MM.1S (cell line): ENCODE data around the gene TSC2.

Source experiments
- DNase-seq: peaks from one replicate; pipeline ENCODE4 v3.0.0-alpha.2; 2015
- H2AFZ ChIP-seq: fragments of 300-600 bp; sonication (generic); 2 replicates; pipeline ENCODE4 v1.6.0; 2016; ENCODE audit warnings: antibody characterized with exemption, low read length
- H3F3A ChIP-seq: fragments of 300-600 bp; sonication (generic); 2 replicates; pipeline ENCODE4 v1.6.1; 2016; ENCODE audit warnings: mild to moderate bottlenecking, antibody characterized with exemption, low read length, moderate library complexity, mixed read lengths; ENCODE audit not compliant: insufficient read depth
- H3K27ac ChIP-seq: fragments of 300-600 bp; sonication (generic); 2 replicates; pipeline ENCODE4 v1.5.1; 2016; ENCODE audit warnings: mild to moderate bottlenecking, low read length
- H3K27me3 ChIP-seq: fragments of 300-600 bp; sonication (generic); replicated peaks from 2 replicates; pipeline ENCODE4 v1.6.0; 2016; ENCODE audit warnings: low read length; ENCODE audit not compliant: insufficient read depth
- H3K36me3 ChIP-seq: fragments of 300-600 bp; sonication (generic); replicated peaks from 2 replicates; pipeline ENCODE4 v1.6.1; 2016; ENCODE audit warnings: mild to moderate bottlenecking, low read length, mixed read lengths; ENCODE audit not compliant: insufficient read depth
- H3K4me1 ChIP-seq: fragments of 300-600 bp; sonication (generic); 2 replicates; pipeline ENCODE4 v1.6.1; 2016; ENCODE audit warnings: low read length, mixed read lengths
- H3K4me2 ChIP-seq: fragments of 300-600 bp; sonication (generic); 2 replicates; pipeline ENCODE4 v1.6.0; 2016; ENCODE audit warnings: low read depth, low read length
- H3K4me3 ChIP-seq: fragments of 300-600 bp; sonication (generic); 2 replicates; pipeline ENCODE4 v1.5.1; 2016; ENCODE audit warnings: low read length, mixed read lengths
- H3K79me2 ChIP-seq: fragments of 300-600 bp; sonication (generic); 2 replicates; pipeline ENCODE4 v1.6.1; 2016; ENCODE audit warnings: mixed run types, low read length, mixed read lengths
- H3K9ac ChIP-seq: fragments of 300-600 bp; sonication (generic); 2 replicates; pipeline ENCODE4 v1.6.1; 2016; ENCODE audit warnings: low read length, mixed read lengths
- H3K9me2 ChIP-seq: fragments of 300-600 bp; sonication (generic); replicated peaks from 2 replicates; pipeline ENCODE4 v1.6.1; 2016; ENCODE audit warnings: mild to moderate bottlenecking, low read length, mixed read lengths; ENCODE audit not compliant: insufficient read depth
- H3K9me3 ChIP-seq: fragments of 300-600 bp; sonication (generic); replicated peaks from 2 replicates; pipeline ENCODE4 v1.6.1; 2016; ENCODE audit warnings: mild to moderate bottlenecking, low read length, mixed read lengths; ENCODE audit not compliant: insufficient read depth
- H4K20me1 ChIP-seq: fragments of 300-600 bp; sonication (generic); 2 replicates; pipeline ENCODE4 v1.6.1; 2016; ENCODE audit warnings: mild to moderate bottlenecking, low read length, moderate library complexity, mixed read lengths; ENCODE audit not compliant: insufficient read depth
- CTCF ChIP-seq: fragments of 300-600 bp; sonication (generic); IDR thresholded peaks from 2 replicates; pipeline ENCODE4 v1.5.1; 2016; ENCODE audit warnings: antibody characterized with exemption, low read length, mixed read lengths
- EZH2 ChIP-seq: fragments of 300-600 bp; sonication (generic); optimal IDR thresholded peaks from 2 replicates; pipeline ENCODE3; 2017; ENCODE audit warnings: low read depth, mild to moderate bottlenecking, antibody characterized with exemption, low read length, mixed read lengths
- EZH2phosphoT487 ChIP-seq: fragments of 300-600 bp; sonication (generic); IDR thresholded peaks from 2 replicates; pipeline ENCODE4 v1.6.1; 2018; ENCODE audit warnings: antibody characterized with exemption, low read length

The TSC2 gene

GRCh38 chr16:2040041-2040786 is 7.6 kb upstream of the TSC2 start:
- Histone ChIP-seq H2AFZ (no peak overlapping the region), H3K4me2 (no peak overlapping the region), H3K27ac (no peak overlapping the region), H3F3A (no peaks in the 10 kb centered on the region), H4K20me1 (no peaks in the 10 kb centered on the region), H3K9ac (no peak overlapping the region), H3K4me3 (no peak overlapping the region), H3K9me3 (no peaks in the 10 kb centered on the region), H3K9me2 (no peaks in the 10 kb centered on the region), H3K36me3 (no peaks in the 10 kb centered on the region), H3K79me2 (no peaks in the 10 kb centered on the region), H3K27me3 (peaks cover 14% of the 10 kb centered on the region), H3K4me1 (no peaks in the 10 kb centered on the region)
- TF ChIP-seq EZH2 = no peak
- no peak for TF ChIP-seq CTCF
- no peak for TF ChIP-seq EZH2phosphoT487
- DNase-seq = no peak

GRCh38 chr16:2040787-2041522 is 6.8 kb upstream of the TSC2 start:
- TF ChIP-seq EZH2phosphoT487 = no peak
- TF ChIP-seq CTCF = no peak
- no peak for TF ChIP-seq EZH2

GRCh38 chr16:2042171-2042985 is 5.4 kb upstream of the TSC2 start:
- Histone ChIP-seq H3K27ac (no peak overlapping the region), H3K79me2 (0 out of 2 replicates have a peak, but pooled peaks cover 5% of the 10 kb centered on the region), H3K9ac (no peak overlapping the region), H3K9me3 (no peaks in the 10 kb centered on the region), H3F3A (no peaks in the 10 kb centered on the region), H2AFZ (no peak overlapping the region), H3K9me2 (no peaks in the 10 kb centered on the region), H4K20me1 (no peaks in the 10 kb centered on the region), H3K27me3 (no peaks in the 10 kb centered on the region), H3K4me3 (no peak overlapping the region), H3K4me1 (no peaks in the 10 kb centered on the region), H3K4me2 (no peak overlapping the region), H3K36me3 (no peaks in the 10 kb centered on the region)
- TF ChIP-seq CTCF (no peak), EZH2 (no peak), EZH2phosphoT487 (no peak)
- DNase-seq = no peak

More at GRCh38 chr16:2040787-2041522, 6.8 kb upstream of the TSC2 start:
- Histone ChIP-seq H3K9ac (no peak overlapping the region), H3F3A (no peaks in the 10 kb centered on the region), H3K79me2 (no peaks in the 10 kb centered on the region), H3K4me3 (no peak overlapping the region), H3K4me2 (no peak overlapping the region), H3K9me2 (no peaks in the 10 kb centered on the region), H3K27me3 (peaks cover 9% of the 10 kb centered on the region; the same call in 1 of the 2 replicates), H3K4me1 (no peaks in the 10 kb centered on the region), H4K20me1 (no peaks in the 10 kb centered on the region), H3K9me3 (no peaks in the 10 kb centered on the region), H2AFZ (no peak overlapping the region), H3K27ac (no peak overlapping the region), H3K36me3 (no peaks in the 10 kb centered on the region)
- DNase-seq = no peak
